Left colon (tissue), 2 donors: ENCODE data around the gene EHD3. TPM values are rescaled to one million over a fixed set of nuclear protein-coding genes. Genes with fewer than 3 reads are reported as not detected.

Source experiments
- ATAC-seq: fragments of 200-7000 bp; cut with Tn5 transposase; one replicate; pipeline ENCODE4 v1.9.1; 2020; ENCODE audit warnings: mild to moderate bottlenecking, moderate library complexity
- DNase-seq, 2 donors: peaks; one replicate each; pipeline ENCODE4 v3.0.0-alpha.2; 2020
- intact Hi-C, 2 donors: fragments of 100-400 bp; cut with DNase I in 1 of 2; cut with micrococcal nuclease in 1 of 2; formaldehyde crosslinking; loops; one replicate each; pipeline versions ENCODE4 v1.11.2 to v1.14.0; 2022; cut with DNase I, micrococcal nuclease
- long read RNA-seq: library from polyadenylated mRNA; unstranded; transcript quantifications from one replicate; pipeline ENCODE4 v2.0.0, GENCODE V29; 2021
- total RNA-seq, 2 donors: library from RNA; stranded (reverse); fragmentation: NEBNext Ultra II Directional; extraction: Animal tissue kit (Norgen Biotek cat#: 25700); gene quantifications; one replicate each; pipeline ENCODE4 v1.2.1, GENCODE V29; 2021
- donor health status: DM: no; HTN: no; CAD: no.
- donor health status: DM: yes; HTN: yes; CAD: no.

The EHD3 gene
- 1 to 10 TPM; 1.2 to 1.7 TPM for total RNA-seq
- long read RNA-seq: 0 reads

GRCh38 chr2:31233741-31234682, at the start of gene EHD3:
Gene EHD3 (plus strand): TSS chr2:31234152. CDS start chr2:31234622, 470 bp downstream.
- ATAC-seq: peak; percentile 97
- intact Hi-C loops: no loop called here
- peak; percentile 78 to 82 for DNase-seq

GRCh38 chr2:31187166-31187565, 46.8 kb upstream of the EHD3 start:
- no peak for ATAC-seq

GRCh38 chr2:31188131-31188530, 45.8 kb upstream of the EHD3 start:
- DNase-seq: no peak
- intact Hi-C loops: no loop called here
- ATAC-seq: no peak

More at GRCh38 chr2:31187166-31187565, 46.8 kb upstream of the EHD3 start:
- DNase-seq: no peak
- intact Hi-C loops: no loop called here

DNA sequence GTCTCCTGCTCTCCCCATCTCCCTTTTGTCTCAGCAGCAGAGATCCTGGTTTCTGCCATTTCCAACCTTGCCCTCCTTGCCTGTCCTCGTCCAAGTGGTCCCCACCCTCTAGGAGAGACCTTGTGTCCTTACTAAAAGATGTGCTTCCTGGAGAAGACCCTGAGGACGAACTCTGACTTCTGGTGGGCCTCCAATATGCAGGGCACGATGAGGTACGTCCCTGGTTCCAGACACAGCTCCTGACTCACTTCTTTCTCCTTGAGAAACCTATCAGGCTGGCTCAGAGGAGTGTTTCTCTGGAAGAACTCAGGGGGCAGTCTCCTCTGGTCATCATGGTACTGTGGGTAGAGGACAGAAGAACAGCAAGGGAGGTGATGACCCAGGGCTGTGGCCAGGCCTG, 44.8 kb upstream of the EHD3 start:
- DNase-seq (no peak), ATAC-seq (no peak)
- intact Hi-C loops: no loop called here

GRCh38 chr2:31190188-31190587, 43.8 kb upstream of the EHD3 start:
- ATAC-seq (no peak), DNase-seq (no peak)
- intact Hi-C loops: no loop called here

GRCh38 chr2:31191931-31192330, 42.0 kb upstream of the EHD3 start:
- ATAC-seq (no peak), DNase-seq (no peak)
- intact Hi-C loops: no loop called here

DNA sequence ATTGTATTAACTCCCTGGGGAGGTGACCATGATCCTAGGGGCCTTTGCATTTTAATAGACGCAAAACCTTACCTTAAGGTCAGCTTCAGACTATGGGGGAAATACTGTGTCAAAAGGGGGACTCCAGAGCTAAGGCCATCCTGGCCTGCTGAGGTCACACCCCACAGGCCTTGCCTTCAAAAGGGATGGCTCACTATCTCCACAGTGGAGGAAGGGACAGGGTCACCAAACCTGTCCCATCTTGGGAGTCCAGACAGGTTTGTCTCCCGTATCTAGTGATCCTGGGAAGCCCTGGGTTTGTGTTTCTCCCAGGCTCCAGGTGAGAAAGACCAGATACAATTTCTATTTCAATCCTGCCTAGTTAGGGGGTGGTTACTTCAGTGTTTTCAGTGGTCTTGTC, 41.6 kb upstream of the EHD3 start:
- no peak for DNase-seq
- no peak for ATAC-seq
- intact Hi-C loops: no loop called here

GRCh38 chr2:31192851-31193392, 41.0 kb upstream of the EHD3 start:
- ATAC-seq: no peak
- DNase-seq: no peak
- intact Hi-C loops: no loop called here

- intact Hi-C loops: no loop called here
- ATAC-seq (no peak), DNase-seq (no peak)
These were observed 40.1 kb upstream of the EHD3 start for GRCh38 chr2:31193806-31194205.

DNA sequence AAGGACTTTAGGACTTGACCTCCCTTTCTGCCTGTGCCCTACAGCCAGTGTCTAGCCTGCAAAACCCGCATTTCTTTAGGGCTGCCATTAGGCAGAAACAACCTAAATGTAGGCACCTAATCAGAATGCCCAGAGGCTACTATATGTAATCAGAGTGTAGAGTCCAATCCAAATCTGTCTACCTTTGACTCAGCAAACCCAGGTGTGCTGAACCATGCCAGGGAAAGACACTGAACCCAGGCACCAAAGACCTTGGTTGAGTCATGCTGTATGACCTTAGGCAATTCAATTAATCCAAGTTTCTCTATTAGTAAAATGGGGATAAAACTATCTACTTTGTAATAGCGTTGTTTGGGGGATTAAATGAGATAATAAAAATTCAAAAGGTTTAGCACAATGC, 37.3 kb upstream of the EHD3 start:
- intact Hi-C loops: no loop called here

DNA sequence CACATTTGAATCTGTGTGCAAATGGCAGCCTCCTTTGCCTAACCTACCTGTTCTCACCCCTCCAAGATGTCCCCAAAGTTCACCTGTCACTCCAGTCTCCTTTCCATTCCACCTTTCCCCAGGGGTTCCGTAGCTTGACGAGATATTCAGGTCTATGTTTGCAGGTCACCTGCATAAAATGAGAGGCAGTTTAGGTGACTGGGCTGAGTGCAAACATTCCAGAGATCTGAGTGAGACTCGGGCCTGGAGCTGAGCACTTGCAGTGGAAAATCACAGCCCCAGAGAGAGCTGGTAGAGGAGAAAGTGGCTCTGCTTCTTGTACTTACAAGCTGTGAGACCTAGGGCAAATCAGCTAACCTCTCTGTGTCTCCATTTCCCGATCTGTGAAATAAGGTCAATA, 36.8 kb upstream of the EHD3 start:
- intact Hi-C loops: no loop called here
- ATAC-seq: no peak
- no peak for DNase-seq

More for the DNA sequence above, 37.3 kb upstream of the EHD3 start:
- DNase-seq (no peak), ATAC-seq (no peak)

DNA sequence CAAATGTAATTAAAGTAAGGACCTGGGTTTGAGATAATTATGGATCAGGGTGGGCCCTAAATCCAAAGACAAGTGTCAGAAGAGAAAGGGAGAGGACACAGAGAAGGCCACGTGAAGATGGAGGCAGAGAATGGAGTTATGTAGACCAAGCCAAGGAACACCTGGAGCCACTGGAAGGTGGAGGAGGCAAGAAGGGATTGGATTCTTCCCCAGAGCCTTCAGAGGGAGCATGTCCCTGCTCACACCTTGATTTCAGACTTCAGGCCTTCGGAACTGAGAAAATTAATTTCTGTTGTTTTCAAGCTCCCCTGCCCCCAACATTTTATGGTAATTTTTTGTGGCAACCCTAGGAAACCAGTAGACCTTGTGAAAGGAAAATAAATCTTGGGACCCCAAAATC, 36.3 kb upstream of the EHD3 start:
- ATAC-seq: no peak
- DNase-seq: no peak
- intact Hi-C loops: no loop called here

DNA sequence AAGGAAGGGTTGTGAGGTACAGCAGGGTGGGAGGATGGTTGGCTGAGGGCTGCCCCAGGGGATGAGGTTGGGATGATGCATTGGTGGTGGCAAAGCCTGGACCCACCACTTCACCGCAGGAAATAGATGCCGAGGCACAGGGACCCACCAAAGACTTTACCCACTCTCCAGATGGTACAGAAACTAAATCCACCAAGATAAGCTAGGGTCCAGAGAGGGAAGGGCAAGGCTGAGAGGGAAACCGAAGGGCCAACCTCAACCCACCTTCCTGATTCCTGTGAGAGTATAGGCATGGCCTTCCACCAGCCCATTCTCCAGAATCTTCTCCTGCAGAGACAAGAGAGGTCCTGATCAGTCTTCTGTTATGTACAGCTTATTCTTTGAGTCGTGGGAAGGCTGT, 34.7 kb upstream of the EHD3 start:
- intact Hi-C loops: no loop called here
- ATAC-seq (no peak), DNase-seq (no peak)

DNA sequence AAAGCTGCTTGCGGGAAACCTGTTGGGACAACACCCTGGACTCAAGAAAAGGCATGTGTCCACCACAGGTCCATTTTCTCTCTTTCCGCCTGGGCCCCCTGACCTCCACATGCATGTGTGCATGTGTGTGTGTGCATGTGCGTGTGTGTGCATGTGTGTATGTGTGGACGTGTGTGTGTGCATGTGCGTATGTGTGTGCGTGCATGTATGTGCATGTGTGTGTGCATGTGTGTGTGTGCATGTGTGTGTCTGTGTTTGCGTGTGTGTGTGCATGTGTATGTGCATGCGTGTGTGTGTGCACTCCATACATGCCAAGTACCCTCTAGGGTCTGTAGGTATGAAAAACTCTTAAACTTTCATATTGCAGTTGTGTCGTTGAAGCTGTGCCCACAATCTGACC, 33.0 kb upstream of the EHD3 start:
- intact Hi-C loops: no loop called here
- ATAC-seq (no peak), DNase-seq (no peak)

- DNase-seq (no peak), ATAC-seq (no peak)
These were observed 31.9 kb upstream of the EHD3 start for GRCh38 chr2:31202041-31202440.

DNA sequence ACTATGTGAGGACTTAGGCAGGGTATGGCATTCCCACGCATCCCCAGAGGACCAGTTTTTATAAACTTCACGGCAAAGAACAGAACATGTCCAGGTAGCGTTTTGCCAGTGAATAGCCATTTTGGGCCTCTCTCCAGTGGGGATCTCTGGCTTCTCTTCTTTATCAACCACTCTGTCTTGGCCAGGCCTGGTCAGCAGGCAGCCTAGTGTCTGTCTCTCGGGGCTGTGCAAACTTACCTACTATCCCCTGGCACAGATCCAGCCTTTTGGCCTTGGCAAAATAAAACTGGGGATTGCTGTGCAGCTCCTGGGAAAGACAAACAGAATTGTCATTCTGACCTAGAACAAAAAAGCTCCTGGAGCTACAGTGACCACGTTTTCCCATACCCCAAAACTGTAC, 31.1 kb upstream of the EHD3 start:
- ATAC-seq (no peak), DNase-seq (no peak)
- intact Hi-C loops: no loop called here

More at GRCh38 chr2:31202041-31202440, 31.9 kb upstream of the EHD3 start:
- intact Hi-C loops: no loop called here

- ATAC-seq (no peak), DNase-seq (no peak)
- intact Hi-C loops: no loop called here
These were observed 30.0 kb upstream of the EHD3 start for GRCh38 chr2:31203916-31204315.

DNA sequence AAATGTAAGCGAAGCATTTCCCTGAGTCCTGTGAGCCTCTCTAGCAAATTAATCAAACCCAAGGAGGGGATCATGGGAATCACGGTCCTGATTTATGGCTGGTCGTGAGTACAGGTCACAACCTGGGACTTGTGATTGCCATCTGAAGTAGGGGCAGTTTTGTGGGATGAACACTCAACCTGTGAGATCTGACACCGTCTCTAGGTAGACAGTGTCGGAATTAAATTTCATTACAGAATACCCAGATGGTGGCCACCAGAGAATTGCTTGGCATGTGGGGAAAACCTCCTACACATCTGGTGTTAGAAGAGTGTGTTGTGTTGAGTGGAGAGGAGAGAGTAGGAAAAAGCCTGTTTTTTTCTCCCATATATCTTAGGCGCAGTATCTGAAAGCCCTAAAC, 29.2 kb upstream of the EHD3 start:
- DNase-seq (no peak), ATAC-seq (no peak)
- intact Hi-C loops: no loop called here

DNA sequence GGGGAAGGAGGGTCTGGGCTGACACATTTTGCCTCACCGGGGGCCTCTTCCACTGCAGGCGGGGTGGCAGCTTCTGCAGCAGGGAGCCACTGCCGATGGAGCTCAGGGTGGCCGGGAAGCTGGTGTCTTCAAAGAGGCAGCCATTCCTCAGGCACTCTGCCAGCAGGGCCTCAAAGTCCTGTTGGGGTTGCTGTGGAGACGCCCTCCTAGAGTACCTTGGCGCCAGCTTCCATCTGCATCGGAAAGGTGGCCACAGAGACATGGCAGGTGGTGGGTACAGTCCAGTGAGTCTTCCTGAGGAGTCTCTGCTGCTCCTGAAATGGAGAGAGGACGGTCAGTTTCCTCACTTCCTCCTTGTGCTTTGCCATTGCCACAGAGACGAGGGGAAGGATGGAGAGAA, 28.8 kb upstream of the EHD3 start:
- intact Hi-C loops: no loop called here
- ATAC-seq: no peak
- no peak for DNase-seq

DNA sequence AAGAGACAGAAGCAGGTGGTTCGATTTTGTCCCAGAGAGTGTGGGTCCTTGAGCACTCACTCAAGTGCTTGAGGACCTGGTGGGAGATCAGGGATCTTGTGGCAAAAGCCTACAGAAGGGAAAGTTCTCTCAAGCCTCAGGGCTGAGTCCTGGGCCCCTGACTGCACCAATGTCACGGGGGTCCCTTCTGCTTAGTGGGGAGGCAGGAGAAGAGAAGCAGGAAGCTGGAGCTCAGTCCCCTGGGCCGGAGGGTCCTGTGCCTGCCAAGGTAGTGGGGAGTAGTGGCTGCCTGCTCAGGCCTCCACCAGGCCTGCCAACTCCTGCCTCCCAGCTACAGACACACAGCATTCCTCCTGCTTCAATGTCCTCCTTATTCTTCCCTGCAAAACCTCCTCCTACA, 28.3 kb upstream of the EHD3 start:
- intact Hi-C loops: no loop called here
- DNase-seq (no peak), ATAC-seq (no peak)

GRCh38 chr2:31207790-31208189, 26.2 kb upstream of the EHD3 start:
- ATAC-seq (no peak), DNase-seq (no peak)
- intact Hi-C loops: no loop called here
